Calu3 (cell line): ENCODE data around the gene AEBP1. TPM values are rescaled to one million over a fixed set of nuclear protein-coding genes. Genes with fewer than 3 reads are reported as not detected.

Source experiments
- BruUV-seq: library from RNA; stranded (reverse); fragments of 400-500 nt; replicated peaks from 2 replicates; lab custom pipeline; 2021; lab: Mats Ljungman, UMichigan
- CTCF ChIA-PET: fragments of 300-600 bp; sonication (Branson Sonifier 250); formaldehyde crosslinking; loops from one replicate; lab custom pipeline; 2022; ENCODE audit warnings: antibody characterized with exemption; lab: Charles Lee
- DNase-seq: peaks from one replicate; pipeline ENCODE4 v3.0.0; 2022
- H3K27ac Mint-ChIP-seq: one replicate; pipeline ENCODE4 v1.8.0; 2022; ENCODE audit warnings: mixed read lengths; ENCODE audit not compliant: unreplicated experiment
- H3K27me3 Mint-ChIP-seq: one replicate; pipeline ENCODE4 v1.8.0; 2022; ENCODE audit warnings: mixed read lengths; ENCODE audit not compliant: unreplicated experiment
- H3K36me3 Mint-ChIP-seq: one replicate; pipeline ENCODE4 v1.8.0; 2022; ENCODE audit warnings: mild to moderate bottlenecking, moderate library complexity, mixed read lengths; ENCODE audit not compliant: insufficient read depth, unreplicated experiment
- H3K4me1 Mint-ChIP-seq: one replicate; pipeline ENCODE4 v1.8.0; 2022; ENCODE audit warnings: mild to moderate bottlenecking, low read depth, mixed read lengths; ENCODE audit not compliant: unreplicated experiment
- H3K4me3 Mint-ChIP-seq: one replicate; pipeline ENCODE4 v1.8.0; 2022; ENCODE audit warnings: mild to moderate bottlenecking, low read depth, moderate library complexity, mixed read lengths; ENCODE audit not compliant: unreplicated experiment
- H3K9me3 Mint-ChIP-seq: one replicate; pipeline ENCODE4 v1.8.0; 2022; ENCODE audit warnings: low read depth, mixed read lengths; ENCODE audit not compliant: unreplicated experiment
- CTCF ChIP-seq: fragments of 200-600 bp; IDR thresholded peaks from one replicate; pipeline ENCODE4 v1.8.0; 2022; ENCODE audit warnings: antibody characterized with exemption; ENCODE audit not compliant: unreplicated experiment
- intact Hi-C: fragments of 100-400 bp; cut with micrococcal nuclease; formaldehyde crosslinking; loops from one replicate; pipeline ENCODE4 v1.10.0; 2022; ENCODE audit not compliant: unreplicated experiment
- total RNA-seq: library from RNA; stranded (reverse); gene quantifications from 2 replicates; pipeline ENCODE4 v1.2.3, GENCODE V29; 2022

AEBP1 gene
- total RNA-seq, 1 experiment from 2014 or later = not detected

GRCh38 chr7:44077681-44078091 is 26.5 kb upstream of the AEBP1 start:
- Mint-ChIP-seq H3K27ac (no peak overlapping the region), H3K27me3 (no peaks in the 10 kb centered on the region), H3K4me3 (no peak overlapping the region), H3K9me3 (no peaks in the 10 kb centered on the region), H3K36me3 (peaks cover 64% of the 10 kb centered on the region), H3K4me1 (peaks cover 13% of the 10 kb centered on the region)
- intact Hi-C loops = no loop called here
- no peak for DNase-seq
- TF ChIP-seq CTCF = no peak
- CTCF ChIA-PET = no interaction called here
- BruUV-seq = no TSS peak

DNA sequence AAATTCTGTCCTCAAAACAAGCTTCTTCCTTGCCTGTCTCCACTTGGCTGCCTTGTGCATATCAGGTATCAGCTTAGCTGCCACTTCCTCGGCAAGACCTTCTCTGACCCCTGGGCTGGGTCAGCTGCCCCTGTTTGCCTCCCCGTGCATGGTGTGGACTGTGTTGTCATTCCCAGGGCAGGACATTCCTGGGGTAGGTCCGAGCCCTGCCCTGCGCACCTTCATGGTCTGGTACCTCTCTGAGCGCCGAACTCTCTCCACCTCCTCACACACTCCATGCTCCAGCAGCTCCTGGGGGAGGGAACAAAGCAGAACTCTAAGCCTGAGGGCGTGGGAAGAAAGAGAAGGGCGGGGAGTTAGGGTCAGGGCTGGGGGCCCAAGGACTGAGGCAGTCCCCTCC is 25.6 kb upstream of the AEBP1 start:
- peaks cover 15% of the 10 kb centered on the region for H3K4me1 Mint-ChIP-seq
- no peaks in the 10 kb centered on the region for H3K9me3 Mint-ChIP-seq
- no peak for TF ChIP-seq CTCF
- H3K27ac Mint-ChIP-seq = no peak overlapping the region
- H3K27me3 Mint-ChIP-seq = no peaks in the 10 kb centered on the region
- BruUV-seq = no TSS peak
- H3K4me3 Mint-ChIP-seq = no peak overlapping the region
- CTCF ChIA-PET = interaction anchor here (0.6 kb wide), 1 partner anchor 300 kb away, joined by 7 read pairs; no protein-coding TSS in a partner anchor
- DNase-seq = no peak
- peaks cover 61% of the 10 kb centered on the region for H3K36me3 Mint-ChIP-seq
- intact Hi-C loops = no loop called here

GRCh38 chr7:44079331-44080021 is 24.7 kb upstream of the AEBP1 start:
- TF ChIP-seq CTCF = no peak
- no peak overlapping the region for H3K4me3 Mint-ChIP-seq
- H3K27ac Mint-ChIP-seq = no peak overlapping the region
- H3K27me3 Mint-ChIP-seq = no peaks in the 10 kb centered on the region
- H3K36me3 Mint-ChIP-seq = peaks cover 52% of the 10 kb centered on the region
- H3K9me3 Mint-ChIP-seq = no peaks in the 10 kb centered on the region
- CTCF ChIA-PET = interaction anchor here (0.6 kb wide), 1 partner anchor 9 kb away, joined by 4 read pairs; no protein-coding TSS in a partner anchor
- no peak for DNase-seq
- intact Hi-C loops = no loop called here
- no TSS peak for BruUV-seq
- H3K4me1 Mint-ChIP-seq = peaks cover 15% of the 10 kb centered on the region

DNA sequence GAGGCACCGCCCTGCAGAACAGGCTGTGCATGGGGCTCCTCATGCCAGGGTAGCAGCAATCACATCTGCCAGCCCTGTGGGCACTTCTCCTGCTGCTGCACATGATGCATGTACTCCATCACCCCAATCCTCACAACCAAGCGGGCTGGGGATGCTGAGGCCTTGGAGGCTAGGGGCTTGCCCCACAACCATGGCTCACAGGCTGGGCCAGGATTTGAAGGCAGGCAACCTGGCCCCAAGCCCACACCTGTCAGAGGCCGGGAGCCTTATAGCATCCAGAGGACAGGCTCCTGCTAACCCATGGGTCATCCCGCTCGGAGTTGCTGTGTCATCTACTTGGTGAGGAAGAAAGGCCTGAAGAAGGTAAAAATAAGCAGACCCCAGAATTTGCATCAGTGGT is 24.0 kb upstream of the AEBP1 start:
- no peak overlapping the region for H3K27ac Mint-ChIP-seq
- CTCF ChIA-PET = interaction anchor here (0.6 kb wide), 1 partner anchor 8 kb away, joined by 4 read pairs; no protein-coding TSS in a partner anchor
- H3K4me1 Mint-ChIP-seq = peaks cover 15% of the 10 kb centered on the region
- intact Hi-C loops = no loop called here
- H3K36me3 Mint-ChIP-seq = peaks cover 45% of the 10 kb centered on the region
- no peaks in the 10 kb centered on the region for H3K27me3 Mint-ChIP-seq
- TF ChIP-seq CTCF = no peak
- H3K9me3 Mint-ChIP-seq = no peaks in the 10 kb centered on the region
- BruUV-seq = no TSS peak
- no peak overlapping the region for H3K4me3 Mint-ChIP-seq
- DNase-seq = no peak
